ENCODE measurements around the gene TLE3.

TLE3 gene

GRCh38 chr15:70100474-70101341 is 3.0 kb upstream of the TLE3 start:
- H3K27ac ChIP-seq (ENCODE audit: low read length), result no peak overlapping the region
- H3K36me3 ChIP-seq (ENCODE audit: insufficient read depth, low read length), result no peaks in the 10 kb centered on the region; the same call in 1 of the 2 replicates
- TF ChIP-seq CTCF (IDR thresholded peaks at IDR 0.05; ENCODE audit: borderline replicate concordance, extremely low read depth, low read length, poor library complexity, severe bottlenecking) (peak; percentile 38), EZH2 (IDR thresholded peaks at IDR 0.05; ENCODE audit: borderline replicate concordance, low read depth, low read length, severe bottlenecking) (peak; percentile 80)
- peaks cover 17% of the 10 kb centered on the region for H3K79me2 ChIP-seq (ENCODE audit: insufficient read depth, low read length)
- H3K27me3 ChIP-seq (ENCODE audit: insufficient read depth, low read length, poor library complexity), result peaks cover 70% of the 10 kb centered on the region
- peak overlapping the region; percentile 54 for H2AFZ ChIP-seq (ENCODE audit: low read depth, low read length)
- H3K9me3 ChIP-seq (ENCODE audit: insufficient read depth, low read length, severe bottlenecking), result no peaks in the 10 kb centered on the region
- peaks cover 8% of the 10 kb centered on the region for H4K20me1 ChIP-seq (ENCODE audit: insufficient read depth, low read length)
- peaks cover 49% of the 10 kb centered on the region for H3K4me1 ChIP-seq (ENCODE audit: insufficient read depth, low read length)
- H3K4me2 ChIP-seq (ENCODE audit: insufficient read depth, low read length), result peak overlapping the region; percentile 75
- DNase-seq (peak; percentile 59), ATAC-seq (ENCODE audit: insufficient read depth, low read depth) (peak; percentile 35)
- peak overlapping the region; percentile 38; the same call in 1 of the 2 replicates for H3K9ac ChIP-seq (ENCODE audit: low read depth, low read length)
- H3K4me3 ChIP-seq (ENCODE audit: low read depth in 1 of 2, low read length in 2 of 2), result peak overlapping the region in 1 of 2 experiments; percentile 51; a peak in 2 of 4 replicates

- ATAC-seq (ENCODE audit: insufficient read depth, low read depth) (no peak), DNase-seq (peak; percentile 25)
- Histone ChIP-seq H3K27ac (ENCODE audit: low read length) (no peak overlapping the region), H2AFZ (ENCODE audit: low read depth, low read length) (peak overlapping the region; percentile 54; the same call in 1 of the 2 replicates), H4K20me1 (ENCODE audit: insufficient read depth, low read length) (peaks cover 15% of the 10 kb centered on the region), H3K79me2 (ENCODE audit: insufficient read depth, low read length) (peaks cover 24% of the 10 kb centered on the region), H3K36me3 (ENCODE audit: insufficient read depth, low read length) (peaks cover 4% of the 10 kb centered on the region; the same call in 1 of the 2 replicates), H3K9me3 (ENCODE audit: insufficient read depth, low read length, severe bottlenecking) (no peaks in the 10 kb centered on the region), H3K4me3 (ENCODE audit: low read depth in 1 of 2, low read length in 2 of 2) (peak overlapping the region in 1 of 2 experiments; percentile 51; a peak in 2 of 4 replicates), H3K4me1 (ENCODE audit: insufficient read depth, low read length) (peaks cover 56% of the 10 kb centered on the region), H3K4me2 (ENCODE audit: insufficient read depth, low read length) (peak overlapping the region; percentile 75), H3K9ac (ENCODE audit: low read depth, low read length) (peak overlapping the region; percentile 38; the same call in 1 of the 2 replicates), H3K27me3 (ENCODE audit: insufficient read depth, low read length, poor library complexity) (peaks cover 74% of the 10 kb centered on the region)
- no peak for TF ChIP-seq CTCF (IDR thresholded peaks at IDR 0.05; ENCODE audit: borderline replicate concordance, extremely low read depth, low read length, poor library complexity, severe bottlenecking)
- TF ChIP-seq EZH2 (IDR thresholded peaks at IDR 0.05; ENCODE audit: borderline replicate concordance, low read depth, low read length, severe bottlenecking), result no peak
Observed at GRCh38 chr15:70099967-70100473, 2.3 kb upstream of the TLE3 start.

- H4K20me1 ChIP-seq (ENCODE audit: insufficient read depth, low read length), result peaks cover 20% of the 10 kb centered on the region
- peak; percentile 98 for DNase-seq
- H3K79me2 ChIP-seq (ENCODE audit: insufficient read depth, low read length), result peaks cover 30% of the 10 kb centered on the region
- peak overlapping the region; percentile 84 for H3K4me2 ChIP-seq (ENCODE audit: insufficient read depth, low read length)
- TF ChIP-seq CTCF (IDR thresholded peaks at IDR 0.05; ENCODE audit: borderline replicate concordance, extremely low read depth, low read length, poor library complexity, severe bottlenecking) (no peak), EZH2 (IDR thresholded peaks at IDR 0.05; ENCODE audit: borderline replicate concordance, low read depth, low read length, severe bottlenecking) (no peak)
- H3K9ac ChIP-seq (ENCODE audit: low read depth, low read length), result peak overlapping the region; percentile 72
- H3K27ac ChIP-seq (ENCODE audit: low read length), result peak overlapping the region; percentile 72
- peak overlapping the region; percentile 69 for H2AFZ ChIP-seq (ENCODE audit: low read depth, low read length)
- peaks cover 8% of the 10 kb centered on the region; the same call in 1 of the 2 replicates for H3K36me3 ChIP-seq (ENCODE audit: insufficient read depth, low read length)
- H3K4me3 ChIP-seq (ENCODE audit: low read depth in 1 of 2, low read length in 2 of 2), result peak overlapping the region; percentile 46 to 61
- H3K9me3 ChIP-seq (ENCODE audit: insufficient read depth, low read length, severe bottlenecking), result no peaks in the 10 kb centered on the region
- H3K27me3 ChIP-seq (ENCODE audit: insufficient read depth, low read length, poor library complexity), result peaks cover 74% of the 10 kb centered on the region
- peaks cover 62% of the 10 kb centered on the region for H3K4me1 ChIP-seq (ENCODE audit: insufficient read depth, low read length)
- peak; percentile 66 for ATAC-seq (ENCODE audit: insufficient read depth, low read depth)
Observed at GRCh38 chr15:70099167-70099966, 1.6 kb upstream of the TLE3 start.

Measured in DND-41 (cell line).